Ecto neural progenitor cell (in vitro differentiated cells): ENCODE results near the gene CDS1.
"Not testable (repeated sequence)": the region's sequence is repeated elsewhere in the genome, so short reads cannot be mapped to it uniquely, and the experiment has no call there.

Source experiments
- DNase-seq: peaks from one replicate; pipeline ENCODE4 v3.0.0-alpha.2; 2018; ENCODE audit warnings: low spot score

The CDS1 gene

GRCh38 chr4:84611531-84611930 is 28.6 kb downstream of the CDS1 start:
- DNase-seq: no peak

DNA sequence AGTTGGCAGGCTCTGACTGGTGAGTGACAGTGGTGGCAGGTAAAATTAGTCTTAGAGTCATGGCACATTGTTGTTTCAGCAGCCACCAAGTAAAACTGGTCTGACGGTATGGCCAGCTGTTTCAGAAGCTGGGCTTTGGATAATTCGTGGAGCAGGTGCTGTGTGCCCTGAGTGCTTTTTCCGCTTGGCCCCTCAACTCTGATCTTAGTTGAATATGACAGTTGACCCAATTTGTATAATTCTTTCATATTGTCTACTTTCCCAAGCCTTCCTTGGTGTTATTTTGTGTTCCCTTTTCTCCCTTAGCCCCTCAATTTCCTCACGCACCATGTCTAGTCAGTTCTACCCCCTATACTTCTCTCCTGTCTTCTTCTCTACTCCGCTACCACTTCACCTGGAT is 32.0 kb downstream of the CDS1 start:
- DNase-seq: no peak

DNA sequence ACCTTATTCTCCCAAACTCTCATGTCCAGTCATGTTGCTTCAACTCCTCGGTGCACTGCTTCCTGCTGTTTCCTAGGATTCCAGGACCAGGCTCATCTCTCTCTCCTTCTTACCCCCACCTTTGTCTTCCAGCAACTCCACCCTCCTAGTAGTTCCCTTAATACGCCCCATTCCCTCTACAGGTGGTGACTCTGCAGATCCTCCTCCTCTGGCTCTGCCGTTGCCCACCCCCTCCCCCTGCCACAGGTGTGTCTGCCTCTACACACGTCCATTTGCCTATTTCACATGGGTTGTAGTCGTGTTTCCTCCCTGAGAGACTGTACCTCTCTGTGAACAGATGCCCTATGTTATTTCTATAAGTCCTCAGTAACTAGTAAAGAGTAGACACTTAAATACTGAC is 32.4 kb downstream of the CDS1 start:
- DNase-seq: no peak

- no peak for DNase-seq
Observed at GRCh38 chr4:84622959-84623358, 40.0 kb downstream of the CDS1 start.

DNA sequence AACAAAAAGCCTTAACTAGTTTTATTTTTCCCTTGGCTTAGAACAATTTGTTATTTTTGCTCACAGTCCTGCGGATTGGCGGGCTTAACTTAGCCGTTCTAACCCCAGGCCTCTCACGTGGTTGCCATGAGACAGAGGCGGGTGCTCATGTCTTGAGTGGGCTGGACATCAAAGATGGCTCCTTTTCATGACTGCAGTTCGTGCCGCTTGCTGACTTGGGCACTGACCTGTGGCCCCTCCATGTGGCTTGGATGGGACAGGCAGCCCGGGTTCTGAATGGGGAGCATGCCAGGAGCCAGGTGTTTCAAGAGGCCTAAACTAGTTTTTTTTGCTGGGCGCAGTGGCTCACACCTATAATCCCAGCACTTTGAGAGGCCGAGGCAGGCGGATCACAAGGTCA is 40.7 kb downstream of the CDS1 start:
- DNase-seq: no peak

GRCh38 chr4:84626673-84627072 is 43.7 kb downstream of the CDS1 start:
- no peak for DNase-seq

DNA sequence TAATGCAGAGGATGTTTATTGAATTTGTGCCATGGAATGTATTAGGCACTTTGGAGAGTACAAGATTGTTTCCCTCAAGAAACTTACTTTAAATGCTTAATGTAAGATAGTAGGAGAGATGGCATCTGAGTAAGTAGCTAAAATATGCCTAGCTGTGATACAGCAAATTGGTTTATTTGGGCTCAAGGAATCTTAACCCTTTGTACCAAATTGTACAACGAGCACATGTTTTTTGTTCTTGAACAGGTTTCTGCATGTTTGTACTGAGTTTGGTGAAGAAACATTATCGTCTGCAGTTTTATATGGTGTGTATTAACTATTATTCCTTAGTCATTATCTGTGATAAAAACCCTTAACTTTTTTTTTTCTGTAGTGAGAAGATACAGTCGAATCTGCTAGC is 48.6 kb downstream of the CDS1 start:
- DNase-seq: no peak

GRCh38 chr4:84632092-84632491 is 49.2 kb downstream of the CDS1 start:
- no peak for DNase-seq

- no peak for DNase-seq
Observed at GRCh38 chr4:84634961-84635360, 52.0 kb downstream of the CDS1 start.

GRCh38 chr4:84638092-84638491 is 55.2 kb downstream of the CDS1 start:
- no peak for DNase-seq

GRCh38 chr4:84639145-84639544 is 56.2 kb downstream of the CDS1 start:
- DNase-seq: no peak

GRCh38 chr4:84644087-84644486 is 61.2 kb downstream of the CDS1 start:
- no peak for DNase-seq

- no peak for DNase-seq
Observed at GRCh38 chr4:84647312-84647884, 64.5 kb downstream of the CDS1 start.

DNA sequence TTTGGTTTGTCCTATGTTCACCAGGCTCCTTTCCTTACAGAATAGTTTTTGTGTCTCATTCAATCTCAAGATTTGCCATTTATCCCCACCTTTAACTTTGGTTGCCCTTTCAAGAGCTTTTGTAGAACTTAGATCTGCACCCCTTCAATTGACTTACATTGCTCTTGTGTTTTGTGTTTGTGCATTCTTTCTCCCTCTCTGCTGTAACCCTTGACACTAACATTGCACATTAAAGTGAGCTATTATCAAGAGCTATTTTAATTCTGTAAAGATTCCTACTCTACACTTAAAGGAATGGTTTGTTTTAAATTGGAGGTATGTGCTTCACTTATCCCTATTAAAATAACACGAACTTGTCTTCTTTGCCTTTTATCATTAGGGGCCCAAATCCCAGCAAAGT is 65.3 kb downstream of the CDS1 start:
- DNase-seq: no peak

DNA sequence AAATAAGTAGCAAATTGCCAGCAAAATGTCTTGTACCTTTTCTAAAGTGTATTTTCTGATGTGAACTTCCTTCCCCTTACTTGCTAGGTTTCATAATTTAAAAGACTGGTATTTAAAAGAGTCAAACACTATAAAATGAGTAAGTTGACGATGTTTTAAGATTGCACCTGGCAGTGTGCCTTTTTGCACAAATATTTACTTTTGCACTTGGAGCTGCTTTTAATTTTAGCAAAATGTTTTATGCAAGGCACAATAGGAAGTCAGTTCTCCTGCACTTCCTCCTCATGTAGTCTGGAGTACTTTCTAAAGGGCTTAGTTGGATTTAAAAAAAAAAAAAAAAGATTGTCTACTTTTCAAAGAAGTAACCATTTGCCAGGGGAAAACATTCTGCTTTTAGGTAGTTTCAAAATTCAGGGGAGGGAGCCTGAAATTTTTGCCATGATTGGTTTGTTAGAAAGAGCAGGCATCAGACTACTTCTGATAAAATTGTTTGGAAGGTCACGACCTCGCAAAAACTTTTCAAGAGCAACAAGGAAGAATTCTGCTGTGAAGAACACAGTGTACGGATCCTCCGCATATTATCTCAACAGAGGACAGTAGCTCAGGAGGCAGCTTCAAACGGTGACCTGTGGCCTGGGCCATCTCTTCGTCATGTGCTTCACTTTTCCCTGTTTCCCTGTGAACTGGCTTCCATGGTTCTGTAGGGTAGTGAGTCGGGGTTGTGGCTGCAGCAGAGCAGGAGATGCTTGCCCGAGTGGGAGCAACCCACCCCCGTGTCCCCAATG is 66.1 kb downstream of the CDS1 start:
- DNase-seq: no peak

DNA sequence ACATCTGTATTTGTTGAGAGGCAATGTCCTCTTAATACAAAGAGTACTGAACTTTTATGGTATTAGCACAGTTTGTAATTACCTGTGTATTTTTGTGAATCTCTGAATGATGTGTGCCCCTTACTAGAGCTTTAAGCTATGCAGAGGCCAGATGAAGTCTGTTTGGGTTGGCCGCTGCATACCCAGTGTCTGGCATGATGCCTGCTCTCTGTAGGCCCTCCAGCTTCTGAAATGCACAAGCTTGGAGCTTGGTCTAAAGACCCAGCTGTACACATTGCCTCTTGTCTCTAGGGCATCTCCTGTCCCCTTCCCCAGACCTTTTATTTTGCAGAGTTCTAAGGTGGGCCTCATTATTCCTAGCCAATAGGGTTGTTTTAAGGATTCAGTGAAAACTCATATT is 68.6 kb downstream of the CDS1 start:
- DNase-seq: no peak

DNA sequence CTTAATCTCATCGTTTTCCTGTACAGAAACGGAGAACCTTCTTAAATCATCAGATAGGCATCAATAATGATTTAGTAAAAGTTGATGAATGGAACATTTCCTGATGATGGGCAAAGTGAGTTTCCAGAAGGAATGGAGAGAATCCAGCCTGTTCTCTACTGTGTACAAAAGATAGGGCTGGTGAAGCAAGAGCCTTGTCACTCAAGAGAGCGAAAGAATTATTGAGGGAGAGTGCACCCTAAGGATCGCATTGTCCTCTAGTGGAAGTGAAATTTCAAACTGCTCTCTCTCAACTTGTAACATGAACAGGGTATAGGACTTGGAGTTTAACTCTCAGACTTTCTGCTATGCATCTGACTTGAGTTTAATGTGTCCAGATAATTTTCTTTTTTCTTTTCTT is 69.6 kb downstream of the CDS1 start:
- DNase-seq: no peak

DNA sequence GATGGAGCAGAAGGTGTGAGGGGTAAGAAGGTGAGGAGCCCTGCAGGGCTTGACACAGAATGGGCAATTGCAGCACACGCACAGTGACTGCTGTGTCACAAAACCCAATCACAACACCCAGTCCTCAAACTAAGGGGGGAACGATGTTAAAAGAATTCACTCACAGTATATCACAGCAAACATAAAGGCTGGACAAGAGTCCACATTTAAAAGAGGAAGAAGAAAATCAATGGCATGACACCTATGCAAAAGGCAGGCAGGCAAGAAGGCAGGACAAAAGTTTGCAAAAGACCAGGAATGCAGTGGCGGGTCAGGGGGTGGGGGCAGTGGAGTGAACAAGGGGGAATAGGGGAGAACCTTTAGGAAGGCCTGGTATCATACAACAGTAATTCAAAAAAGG is 77.7 kb downstream of the CDS1 start:
- DNase-seq: no peak

DNA sequence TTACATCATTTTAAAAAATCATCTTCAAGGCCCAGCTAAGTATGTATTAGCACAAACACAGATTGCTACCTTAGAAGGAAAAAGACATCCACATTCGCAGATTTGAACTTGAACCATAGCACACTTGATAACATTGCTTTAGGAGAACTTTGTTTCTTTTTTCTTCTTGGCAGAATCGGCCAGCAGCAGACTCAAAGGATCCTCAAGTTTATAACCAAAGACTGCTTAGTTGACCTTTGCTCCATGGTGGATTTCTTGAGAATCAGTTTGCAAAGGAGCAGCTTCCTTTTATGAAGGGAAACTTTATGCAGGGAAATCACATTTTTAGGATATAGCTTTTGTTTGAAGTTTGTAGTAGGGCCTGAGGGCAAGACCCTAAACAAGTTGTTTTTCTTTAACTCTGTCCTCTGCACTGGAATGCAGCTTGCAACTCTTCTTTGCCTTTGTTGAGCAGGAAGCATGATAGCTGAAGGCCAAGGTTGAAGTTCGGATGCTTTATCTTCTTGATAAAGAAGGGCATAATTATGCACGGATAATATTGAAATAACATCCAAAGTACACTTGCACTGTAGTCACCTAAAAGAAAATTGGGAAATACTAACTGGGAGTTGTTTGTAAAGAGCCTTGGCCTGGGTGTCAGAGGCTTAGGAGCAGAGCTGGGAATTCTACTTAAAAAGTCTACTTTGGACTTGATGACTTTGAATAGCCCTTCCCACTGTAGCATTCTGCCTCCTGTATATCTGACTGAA is 78.4 kb downstream of the CDS1 start:
- no peak for DNase-seq

DNA sequence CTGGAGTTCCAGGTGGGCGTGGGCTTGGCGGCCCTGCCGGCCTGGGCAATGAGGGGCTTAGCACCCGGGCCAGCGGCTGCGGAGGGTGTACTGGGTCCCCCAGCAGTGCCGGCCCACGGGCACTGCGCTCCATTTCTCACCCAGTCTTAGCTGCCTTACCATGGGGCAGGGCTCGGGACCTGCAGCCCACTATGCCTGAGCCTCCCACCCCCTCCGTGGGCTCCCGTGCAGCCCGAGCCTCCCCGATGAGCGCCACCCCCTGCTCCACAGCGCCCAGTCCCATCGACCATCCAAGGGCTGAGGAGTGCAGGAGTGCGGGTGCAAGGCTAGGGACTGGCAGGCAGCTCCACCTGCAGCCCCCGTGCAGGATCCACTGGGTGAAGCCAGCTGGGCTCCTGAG is 81.8 kb downstream of the CDS1 start:
- not testable (repeated sequence) for DNase-seq

GRCh38 chr4:84666439-84666838 is 83.5 kb downstream of the CDS1 start:
- no peak for DNase-seq

GRCh38 chr4:84669201-84669600 is 86.3 kb downstream of the CDS1 start:
- DNase-seq: no peak

GRCh38 chr4:84672177-84672576 is 89.2 kb downstream of the CDS1 start:
- no peak for DNase-seq
